Ishikawa (cell line): ENCODE data around the gene TGM3.

ENCODE experiments used
- CEBPB ChIP-seq: IDR thresholded peaks from 2 replicates; pipeline ENCODE4 v1.6.1; 2012
- CREB1 ChIP-seq: IDR thresholded peaks from 2 replicates; pipeline ENCODE4 v1.6.1; 2012; ENCODE audit warnings: low read depth
- EGR1 ChIP-seq: IDR thresholded peaks from 2 replicates; pipeline ENCODE4 v1.6.1; 2012
- EP300 ChIP-seq: IDR thresholded peaks from 2 replicates; pipeline ENCODE4 v1.6.1; 2012; ENCODE audit warnings: borderline replicate concordance
- FOXM1 ChIP-seq: IDR thresholded peaks from 2 replicates; pipeline ENCODE4 v1.6.1; 2012; ENCODE audit warnings: low read depth, borderline replicate concordance
- NFIC ChIP-seq: IDR thresholded peaks from 2 replicates; pipeline ENCODE4 v1.6.1; 2012
- RAD21 ChIP-seq: IDR thresholded peaks from 2 replicates; pipeline ENCODE4 v1.6.1; 2012; ENCODE audit warnings: low read depth
- REST ChIP-seq: IDR thresholded peaks from 2 replicates; pipeline ENCODE4 v1.6.1; 2012; ENCODE audit warnings: low read depth, mild to moderate bottlenecking
- TAF1 ChIP-seq: IDR thresholded peaks from 2 replicates; pipeline ENCODE4 v1.6.1; 2012; ENCODE audit warnings: low read depth, mild to moderate bottlenecking
- TCF12 ChIP-seq: IDR thresholded peaks from 2 replicates; pipeline ENCODE4 v1.6.1; 2012; ENCODE audit warnings: low read depth
- TEAD4 ChIP-seq: IDR thresholded peaks from 2 replicates; pipeline ENCODE4 v1.6.1; 2012
- YY1 ChIP-seq: IDR thresholded peaks from 2 replicates; pipeline ENCODE4 v1.6.1; 2012; ENCODE audit warnings: low read depth
- ZBTB7A ChIP-seq: IDR thresholded peaks from 2 replicates; pipeline ENCODE4 v1.6.1; 2012; ENCODE audit warnings: low read depth
- TF ChIP-seq, protein P1 (sequence below): IDR thresholded peaks from 2 replicates; pipeline ENCODE4 v1.6.1; 2012
- TF ChIP-seq, protein P2 (sequence below): IDR thresholded peaks from 2 replicates; pipeline ENCODE4 v1.6.1; 2012

Gene TGM3

DNA sequence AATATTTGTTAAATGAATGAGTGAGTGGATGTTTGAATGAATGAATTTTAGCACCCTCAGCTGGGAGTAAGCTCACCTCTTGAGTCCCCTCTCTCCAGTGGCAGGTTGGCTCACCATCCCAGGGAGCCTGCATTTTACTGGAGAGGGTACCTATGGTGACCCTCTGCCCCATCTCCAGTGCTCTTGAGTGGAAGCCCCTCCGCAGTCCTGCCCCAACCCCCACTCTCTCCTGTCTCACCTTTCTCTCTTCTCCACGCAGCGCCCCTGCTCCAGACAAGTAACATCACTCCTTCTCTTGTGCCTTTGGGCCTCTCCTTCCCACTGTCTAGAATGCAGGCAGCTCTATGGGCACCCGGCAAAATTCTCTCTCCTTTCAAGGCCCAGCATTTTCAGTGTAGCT lies 11.3 kb downstream of the TGM3 start:
- TF ChIP-seq ZBTB7A (no peak), EGR1 (no peak), EP300 (no peak), YY1 (no peak), FOXM1 (no peak), CEBPB (no peak), TAF1 (no peak), REST (no peak), TCF12 (no peak)

DNA sequence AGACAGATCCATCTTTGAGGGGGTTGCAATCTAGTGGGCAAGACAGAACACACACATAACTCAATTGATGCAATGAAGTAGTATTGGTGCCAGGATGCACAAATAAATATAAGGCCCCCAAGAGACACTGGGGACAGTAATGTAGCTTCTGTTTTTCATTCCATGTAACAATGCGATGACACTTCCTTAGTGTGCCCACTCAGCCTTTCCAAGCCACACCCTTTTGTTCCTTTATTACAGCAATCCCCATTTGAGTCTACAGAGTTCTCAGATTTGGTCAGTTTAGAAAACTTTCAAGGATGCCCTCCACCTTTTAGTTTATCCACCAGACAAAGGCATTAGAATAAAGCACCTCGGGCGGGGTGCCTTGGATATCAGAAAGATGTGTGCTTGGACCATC lies 15.5 kb downstream of the TGM3 start:
- TF ChIP-seq RAD21 = no peak
- no peak for TF ChIP-seq EGR1
- no peak for TF ChIP-seq TEAD4
- TF ChIP-seq, protein P1, sequence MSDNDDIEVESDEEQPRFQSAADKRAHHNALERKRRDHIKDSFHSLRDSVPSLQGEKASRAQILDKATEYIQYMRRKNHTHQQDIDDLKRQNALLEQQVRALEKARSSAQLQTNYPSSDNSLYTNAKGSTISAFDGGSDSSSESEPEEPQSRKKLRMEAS = no peak
- no peak for TF ChIP-seq CEBPB
- TF ChIP-seq TCF12 = no peak
- no peak for TF ChIP-seq EP300
- no peak for TF ChIP-seq FOXM1

DNA sequence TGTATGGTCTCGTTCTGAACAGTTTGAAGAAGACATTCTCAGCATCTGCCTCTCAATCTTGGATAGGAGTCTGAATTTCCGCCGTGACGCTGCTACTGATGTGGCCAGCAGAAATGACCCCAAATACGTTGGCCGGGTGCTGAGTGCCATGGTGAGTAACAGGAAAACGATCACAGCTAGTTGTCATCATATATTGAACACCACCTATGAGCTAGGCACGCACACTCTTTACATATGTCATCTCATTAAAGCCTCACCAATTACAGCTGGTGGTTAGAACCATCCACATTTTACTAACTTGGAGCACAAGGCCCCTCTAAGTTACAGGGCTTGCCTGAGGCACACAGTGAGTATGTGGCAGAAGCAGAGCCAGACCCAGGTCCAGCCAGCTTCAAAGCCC lies 17.1 kb downstream of the TGM3 start:
- TF ChIP-seq TAF1 (no peak), CREB1 (no peak), TEAD4 (no peak), YY1 (no peak), EP300 (no peak), NFIC (no peak), EGR1 (no peak), TCF12 (no peak), REST (no peak), ZBTB7A (no peak), FOXM1 (no peak), RAD21 (no peak), CEBPB (no peak)
- TF ChIP-seq, protein P1 = no peak
- TF ChIP-seq, protein P2, sequence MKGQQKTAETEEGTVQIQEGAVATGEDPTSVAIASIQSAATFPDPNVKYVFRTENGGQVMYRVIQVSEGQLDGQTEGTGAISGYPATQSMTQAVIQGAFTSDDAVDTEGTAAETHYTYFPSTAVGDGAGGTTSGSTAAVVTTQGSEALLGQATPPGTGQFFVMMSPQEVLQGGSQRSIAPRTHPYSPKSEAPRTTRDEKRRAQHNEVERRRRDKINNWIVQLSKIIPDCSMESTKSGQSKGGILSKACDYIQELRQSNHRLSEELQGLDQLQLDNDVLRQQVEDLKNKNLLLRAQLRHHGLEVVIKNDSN = no peak

GRCh38 chr20:2313316-2313715 lies 17.5 kb downstream of the TGM3 start:
- TF ChIP-seq EP300 (no peak), CEBPB (no peak), YY1 (no peak), ZBTB7A (no peak), TCF12 (no peak), REST (no peak), FOXM1 (no peak), EGR1 (no peak), TAF1 (no peak), CREB1 (no peak), TEAD4 (no peak), NFIC (no peak), RAD21 (no peak)
- TF ChIP-seq, protein P1 = no peak
- TF ChIP-seq, protein P2 = no peak
